ENCODE results near the gene GRID1.

GRID1 gene

GRCh38 chr10:85997544-85997943 lies 369.1 kb downstream of the GRID1 start:
- H3K4me1 ChIP-seq (ENCODE audit: insufficient read depth, poor library complexity, severe bottlenecking), result no peaks in the 10 kb centered on the region
- ATAC-seq (ENCODE audit: low read depth) (no peak), DNase-seq (ENCODE audit: low spot score) (no peak)
- no peak for TF ChIP-seq CTCF (IDR thresholded peaks at IDR 0.05; ENCODE audit: poor library complexity, severe bottlenecking)
- no peak overlapping the region for H3K4me3 ChIP-seq (ENCODE audit: severe bottlenecking)
- peaks cover 4% of the 10 kb centered on the region for H3K27me3 ChIP-seq (ENCODE audit: insufficient read depth, poor library complexity, severe bottlenecking)
- H3K27ac ChIP-seq (ENCODE audit: poor library complexity, severe bottlenecking), result no peak overlapping the region
- H3K9me3 ChIP-seq (ENCODE audit: severe bottlenecking), result no peaks in the 10 kb centered on the region
- no peaks in the 10 kb centered on the region for H3K36me3 ChIP-seq (ENCODE audit: low read depth)

GRCh38 chr10:85995791-85996190 lies 370.8 kb downstream of the GRID1 start:
- TF ChIP-seq CTCF (IDR thresholded peaks at IDR 0.05; ENCODE audit: poor library complexity, severe bottlenecking), result peak; percentile 61
- DNase-seq (ENCODE audit: low spot score) (no peak), ATAC-seq (ENCODE audit: low read depth) (peak; percentile 77)
- no peak overlapping the region for H3K4me3 ChIP-seq (ENCODE audit: severe bottlenecking)
- no peak overlapping the region for H3K27ac ChIP-seq (ENCODE audit: poor library complexity, severe bottlenecking)
- H3K4me1 ChIP-seq (ENCODE audit: insufficient read depth, poor library complexity, severe bottlenecking), result no peaks in the 10 kb centered on the region
- peaks cover 4% of the 10 kb centered on the region for H3K27me3 ChIP-seq (ENCODE audit: insufficient read depth, poor library complexity, severe bottlenecking)
- H3K36me3 ChIP-seq (ENCODE audit: low read depth), result no peaks in the 10 kb centered on the region
- no peaks in the 10 kb centered on the region for H3K9me3 ChIP-seq (ENCODE audit: severe bottlenecking)

- ATAC-seq (ENCODE audit: low read depth), result no peak
These were observed 372.6 kb downstream of the GRID1 start for GRCh38 chr10:85993840-85994507.

GRCh38 chr10:85993140-85993539 lies 373.5 kb downstream of the GRID1 start:
- no peak for TF ChIP-seq CTCF (IDR thresholded peaks at IDR 0.05; ENCODE audit: poor library complexity, severe bottlenecking)
- no peak for DNase-seq (ENCODE audit: low spot score)
- no peak for ATAC-seq (ENCODE audit: low read depth)
- Histone ChIP-seq H3K9me3 (ENCODE audit: severe bottlenecking) (no peaks in the 10 kb centered on the region), H3K27me3 (ENCODE audit: insufficient read depth, poor library complexity, severe bottlenecking) (no peaks in the 10 kb centered on the region), H3K36me3 (ENCODE audit: low read depth) (no peaks in the 10 kb centered on the region), H3K4me3 (ENCODE audit: severe bottlenecking) (no peak overlapping the region), H3K4me1 (ENCODE audit: insufficient read depth, poor library complexity, severe bottlenecking) (no peaks in the 10 kb centered on the region), H3K27ac (ENCODE audit: poor library complexity, severe bottlenecking) (no peak overlapping the region)

More at GRCh38 chr10:85993840-85994507, 372.6 kb downstream of the GRID1 start:
- no peak overlapping the region for H3K4me3 ChIP-seq (ENCODE audit: severe bottlenecking)
- no peaks in the 10 kb centered on the region for H3K4me1 ChIP-seq (ENCODE audit: insufficient read depth, poor library complexity, severe bottlenecking)
- no peak overlapping the region for H3K27ac ChIP-seq (ENCODE audit: poor library complexity, severe bottlenecking)
- DNase-seq (ENCODE audit: low spot score), result no peak
- TF ChIP-seq CTCF (IDR thresholded peaks at IDR 0.05; ENCODE audit: poor library complexity, severe bottlenecking), result no peak
- no peaks in the 10 kb centered on the region for H3K36me3 ChIP-seq (ENCODE audit: low read depth)
- peaks cover 4% of the 10 kb centered on the region for H3K27me3 ChIP-seq (ENCODE audit: insufficient read depth, poor library complexity, severe bottlenecking)
- no peaks in the 10 kb centered on the region for H3K9me3 ChIP-seq (ENCODE audit: severe bottlenecking)

GRCh38 chr10:85992324-85992723 lies 374.3 kb downstream of the GRID1 start:
- Histone ChIP-seq H3K4me1 (ENCODE audit: insufficient read depth, poor library complexity, severe bottlenecking) (no peaks in the 10 kb centered on the region), H3K4me3 (ENCODE audit: severe bottlenecking) (no peak overlapping the region), H3K9me3 (ENCODE audit: severe bottlenecking) (no peaks in the 10 kb centered on the region), H3K36me3 (ENCODE audit: low read depth) (no peaks in the 10 kb centered on the region), H3K27me3 (ENCODE audit: insufficient read depth, poor library complexity, severe bottlenecking) (no peaks in the 10 kb centered on the region), H3K27ac (ENCODE audit: poor library complexity, severe bottlenecking) (no peak overlapping the region)
- DNase-seq (ENCODE audit: low spot score) (no peak), ATAC-seq (ENCODE audit: low read depth) (no peak)
- TF ChIP-seq CTCF (IDR thresholded peaks at IDR 0.05; ENCODE audit: poor library complexity, severe bottlenecking), result no peak
